NCI-H187 treated with DMSO at 0.1 percent for 48 hours (cell line): ENCODE measurements around the gene BICD2.
"Not testable (repeated sequence)": the region's sequence is repeated elsewhere in the genome, so short reads cannot be mapped to it uniquely, and the experiment has no call there.

Experiments used
- DNase-seq: peaks from one replicate; lab custom pipeline; 2025; lab: John Stamatoyannopoulos, UW

The BICD2 gene

DNA sequence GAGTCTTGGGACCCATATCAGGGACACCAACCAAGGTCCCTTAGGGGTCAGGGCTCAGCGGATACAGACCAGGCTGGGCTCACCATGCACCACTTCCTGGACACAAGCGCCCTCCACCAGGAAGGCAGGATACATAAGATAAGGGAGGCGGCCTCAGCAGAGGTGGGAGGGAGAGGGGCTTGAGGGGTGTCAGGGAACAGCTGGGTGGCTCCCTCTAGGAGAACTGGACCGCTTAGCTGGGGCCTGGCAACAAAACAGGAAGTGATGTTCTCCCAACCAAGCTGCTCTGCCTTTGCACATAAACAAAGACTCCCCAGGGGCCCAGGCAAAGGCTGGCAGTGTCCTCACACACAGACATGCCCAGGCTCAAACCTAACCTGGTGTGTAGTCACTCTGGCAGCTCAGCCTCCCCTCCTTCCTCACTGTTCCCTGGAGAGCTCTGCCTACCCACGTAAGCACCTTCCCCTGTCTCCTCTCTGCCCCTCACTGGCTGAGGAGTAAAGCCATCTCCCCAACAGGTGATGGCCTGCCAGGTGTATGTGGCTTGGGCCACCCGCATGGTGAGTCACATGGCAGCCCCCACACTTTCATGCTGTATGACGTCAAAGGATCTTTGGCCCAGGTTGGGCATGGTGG lies 5.8 kb upstream of the BICD2 start:
- no peak for DNase-seq

GRCh38 chr9:92769990-92770359 lies 5.3 kb upstream of the BICD2 start:
- no peak for DNase-seq

DNA sequence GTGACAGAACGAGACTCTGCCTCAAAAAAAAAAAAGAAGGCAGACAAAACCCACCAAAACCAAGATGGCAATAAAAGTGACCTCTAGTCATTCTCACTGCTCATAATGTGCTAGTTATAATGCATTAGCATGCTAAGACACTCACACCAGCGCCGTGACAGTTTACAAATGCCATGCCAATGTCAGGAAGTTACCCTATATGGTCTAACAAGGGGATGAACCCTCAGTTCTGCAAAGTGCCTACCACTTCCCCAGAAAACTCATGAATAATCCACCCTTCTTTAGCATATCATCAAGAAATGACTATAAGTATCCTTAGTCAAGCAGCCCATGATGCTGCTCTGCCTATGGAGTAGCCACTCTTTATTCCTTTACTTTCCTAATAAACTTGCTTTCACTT lies 4.7 kb upstream of the BICD2 start:
- no peak for DNase-seq

GRCh38 chr9:92768816-92769215 lies 4.2 kb upstream of the BICD2 start:
- not testable (repeated sequence) for DNase-seq

DNA sequence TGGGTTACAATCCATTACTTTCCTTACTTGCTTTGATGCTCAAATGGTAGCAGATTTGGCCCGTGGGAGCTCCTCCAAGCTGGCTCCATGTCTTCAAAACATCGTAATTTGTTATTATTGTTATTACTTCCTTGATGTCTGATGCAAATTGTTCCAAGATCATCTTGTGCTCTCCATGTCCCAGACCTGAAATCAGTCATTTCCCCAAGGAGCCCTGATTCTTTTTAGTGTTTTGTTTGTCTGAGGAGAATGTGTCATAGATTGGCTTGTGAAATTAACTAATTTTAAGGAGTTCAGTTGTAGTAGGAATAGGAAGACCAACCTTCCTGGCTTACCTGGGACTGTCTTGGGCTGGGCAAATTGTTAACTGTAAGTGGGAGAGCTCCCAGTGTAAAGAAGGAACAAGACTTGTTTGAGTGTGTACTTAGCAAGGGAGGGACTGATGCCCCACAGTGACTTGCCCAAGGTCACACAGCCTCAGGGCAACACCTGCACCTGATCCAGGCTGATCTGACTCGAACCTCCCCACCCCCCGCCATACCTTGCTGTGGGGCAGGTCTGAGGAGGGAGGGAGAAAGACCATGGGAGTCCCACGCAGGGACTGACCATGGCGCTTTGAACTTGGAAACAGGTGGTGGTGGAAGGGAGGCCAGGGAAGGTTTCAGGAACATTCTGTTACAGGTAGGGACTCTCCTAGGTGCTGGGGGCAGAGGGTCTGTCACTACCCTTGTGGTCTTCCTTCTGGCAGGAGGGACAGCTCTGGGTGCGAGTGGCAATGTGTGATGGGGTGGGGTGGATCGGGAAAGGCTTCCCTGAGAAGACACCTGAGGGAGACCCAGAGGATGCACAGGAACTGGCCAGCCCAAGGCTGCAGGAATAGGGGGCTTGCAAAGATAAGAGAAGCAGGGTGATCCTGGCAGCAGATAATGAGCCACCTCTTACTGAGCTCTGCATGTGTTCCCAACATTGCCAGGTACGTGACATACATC lies 2.7 kb upstream of the BICD2 start:
- no peak for DNase-seq

DNA sequence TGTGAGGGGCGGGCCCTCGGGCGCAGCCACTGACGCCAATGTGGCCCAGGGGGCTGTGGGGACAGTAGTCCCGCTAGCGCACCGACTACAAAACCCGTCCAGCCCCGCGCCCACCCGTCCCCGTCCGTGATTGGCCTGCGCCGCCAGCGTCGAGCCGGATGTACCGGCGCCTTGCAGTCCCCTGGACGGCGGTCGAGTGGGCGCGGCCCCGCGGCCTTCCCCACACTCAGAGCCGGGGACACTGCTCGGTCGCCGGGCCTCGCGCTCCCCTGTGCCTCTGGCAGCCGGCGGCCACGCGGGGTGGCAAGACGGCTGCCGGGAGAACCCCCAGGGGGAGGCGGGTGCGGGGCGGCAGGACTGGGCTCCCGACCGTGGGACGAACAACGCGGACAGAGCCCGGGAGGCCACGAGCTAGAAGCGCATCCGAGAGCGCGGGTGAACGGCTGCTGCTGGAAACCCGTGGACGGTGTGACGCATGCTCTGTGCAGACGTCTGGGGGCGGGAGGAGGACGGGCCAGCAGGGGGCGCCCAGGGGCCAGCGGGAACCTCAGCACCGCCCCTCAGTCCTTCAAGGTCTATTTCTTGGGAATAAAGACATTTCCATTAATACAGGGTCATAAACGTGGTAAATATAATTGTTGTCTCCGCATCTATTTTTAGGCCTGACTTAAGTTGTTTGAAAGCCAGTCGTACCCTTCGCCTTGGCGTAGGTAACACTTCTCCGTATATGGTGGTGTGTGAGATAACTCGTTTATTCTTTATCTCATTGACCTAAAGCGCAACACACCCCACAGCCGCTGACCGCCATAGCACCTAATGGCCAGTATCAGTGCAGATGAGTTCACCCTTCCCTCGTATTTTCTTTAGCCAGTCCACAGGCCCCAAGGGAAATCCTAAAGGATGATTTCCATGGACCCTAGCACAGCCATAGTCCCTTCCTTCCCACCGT lies 629 bp upstream of the BICD2 start:
- DNase-seq: peak; percentile 49

DNA sequence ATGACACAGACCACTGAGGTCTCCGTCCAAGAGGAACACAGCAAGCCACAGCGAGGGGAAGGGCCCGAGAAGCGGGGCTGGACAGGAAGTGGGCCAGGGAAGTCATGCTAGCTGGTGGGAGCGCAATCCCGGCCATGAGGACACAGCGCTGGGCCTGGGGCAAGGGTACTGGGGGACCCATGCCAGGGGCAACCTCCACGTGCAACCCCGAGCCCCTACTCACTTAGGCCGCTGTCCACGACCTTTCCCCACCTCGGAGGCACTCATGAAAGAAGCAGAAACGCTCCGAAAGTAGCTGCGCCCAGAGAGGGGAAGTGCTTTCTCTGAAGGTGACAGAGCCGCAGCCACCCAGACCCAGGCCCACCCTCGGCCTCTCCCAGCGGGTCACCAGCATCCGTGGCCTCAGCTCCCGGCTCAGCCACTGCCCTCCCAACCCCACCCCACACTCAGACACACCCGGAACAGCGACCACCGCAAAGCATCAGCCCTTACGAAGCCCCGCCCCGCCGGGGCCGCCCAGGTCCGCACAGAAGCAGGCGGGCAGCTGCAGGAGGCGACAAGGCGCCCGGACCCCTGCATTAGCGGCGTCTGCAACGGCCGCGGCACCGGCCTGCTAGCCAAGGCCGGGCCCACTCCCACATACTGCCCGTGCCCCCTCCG lies 782 bp downstream of the BICD2 start:
- no peak for DNase-seq

- no peak for DNase-seq
Measured at GRCh38 chr9:92762781-92763708, 1.6 kb downstream of the BICD2 start.

DNA sequence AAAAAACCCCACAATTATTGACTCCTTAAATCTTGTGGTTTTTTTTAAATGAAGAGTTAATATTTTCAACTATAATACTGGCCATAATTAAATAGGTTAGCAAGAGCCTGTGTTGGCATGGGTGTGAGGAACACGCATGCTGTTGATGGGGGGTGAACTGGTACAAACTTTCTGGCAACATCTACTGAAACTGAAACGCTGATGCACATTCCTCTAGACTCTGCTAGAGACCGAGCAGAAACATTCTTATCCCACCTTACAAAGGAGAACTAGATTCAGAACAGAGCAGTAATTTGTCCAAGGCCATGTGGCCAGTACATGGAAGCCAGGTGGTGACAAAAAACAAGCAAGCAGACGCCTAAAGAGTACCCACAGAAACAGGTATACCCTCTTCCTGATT lies 2.4 kb downstream of the BICD2 start:
- no peak for DNase-seq

GRCh38 chr9:92761686-92762085 lies 2.9 kb downstream of the BICD2 start:
- no peak for DNase-seq

DNA sequence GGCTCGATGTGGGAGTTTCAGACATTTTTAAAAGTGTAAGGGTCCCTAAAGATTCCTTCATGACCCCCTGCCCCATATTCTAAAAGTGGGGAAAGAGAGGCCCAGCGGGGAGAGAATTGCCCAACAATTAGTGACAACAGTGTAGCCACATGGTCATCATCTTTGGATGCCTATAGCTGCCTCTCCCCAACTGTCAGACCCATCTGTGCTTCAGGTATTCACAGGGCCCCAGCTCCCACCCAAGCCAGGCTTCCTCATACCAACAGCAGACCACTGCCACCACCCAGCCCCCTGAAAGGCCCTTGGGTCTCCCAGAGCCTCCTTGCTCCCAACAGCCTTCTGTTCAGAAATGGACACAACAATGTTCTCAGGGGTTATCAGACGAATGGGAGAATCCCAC lies 4.1 kb downstream of the BICD2 start:
- DNase-seq: no peak

DNA sequence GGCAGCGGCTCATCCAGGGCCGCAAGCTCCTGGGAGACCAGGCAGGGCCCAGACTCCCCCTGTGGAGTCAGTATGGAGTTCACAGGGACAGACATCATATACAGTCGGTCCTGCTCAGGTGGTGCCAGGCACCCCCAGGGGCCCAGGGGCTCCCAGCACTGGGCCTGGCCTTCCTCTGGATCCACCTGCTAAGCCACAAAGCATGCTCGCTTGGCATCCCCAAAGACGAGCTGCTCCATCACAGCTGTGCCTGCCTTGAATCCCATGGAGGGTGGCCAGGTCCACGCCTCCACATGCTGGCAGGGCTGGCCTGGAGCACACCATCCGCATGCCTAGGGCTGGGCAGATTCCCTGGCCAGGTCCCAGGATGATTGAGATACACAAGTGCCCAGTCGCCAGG lies 4.6 kb downstream of the BICD2 start:
- no peak for DNase-seq

DNA sequence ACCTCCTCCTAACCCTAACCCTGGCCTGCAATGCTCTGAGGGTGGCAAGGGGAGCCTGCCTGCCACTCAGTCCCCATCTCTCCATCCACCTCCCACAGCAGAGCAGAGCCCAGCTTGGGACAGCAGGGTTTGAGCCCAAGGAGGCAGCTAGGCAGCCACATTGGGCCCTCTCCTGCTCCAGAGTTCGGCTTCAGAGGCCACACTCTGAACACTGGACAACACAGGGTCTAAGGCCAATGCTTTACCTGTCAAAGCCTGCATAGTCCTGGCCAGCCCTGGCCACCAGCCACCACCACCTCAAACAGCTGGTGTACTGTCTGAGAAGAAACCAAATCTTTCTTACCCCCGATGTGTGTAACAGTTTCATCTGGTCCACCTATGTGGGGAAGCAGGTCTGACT lies 5.2 kb downstream of the BICD2 start:
- DNase-seq: no peak

- DNase-seq: no peak
Measured at GRCh38 chr9:92756792-92757191, 7.8 kb downstream of the BICD2 start.

DNA sequence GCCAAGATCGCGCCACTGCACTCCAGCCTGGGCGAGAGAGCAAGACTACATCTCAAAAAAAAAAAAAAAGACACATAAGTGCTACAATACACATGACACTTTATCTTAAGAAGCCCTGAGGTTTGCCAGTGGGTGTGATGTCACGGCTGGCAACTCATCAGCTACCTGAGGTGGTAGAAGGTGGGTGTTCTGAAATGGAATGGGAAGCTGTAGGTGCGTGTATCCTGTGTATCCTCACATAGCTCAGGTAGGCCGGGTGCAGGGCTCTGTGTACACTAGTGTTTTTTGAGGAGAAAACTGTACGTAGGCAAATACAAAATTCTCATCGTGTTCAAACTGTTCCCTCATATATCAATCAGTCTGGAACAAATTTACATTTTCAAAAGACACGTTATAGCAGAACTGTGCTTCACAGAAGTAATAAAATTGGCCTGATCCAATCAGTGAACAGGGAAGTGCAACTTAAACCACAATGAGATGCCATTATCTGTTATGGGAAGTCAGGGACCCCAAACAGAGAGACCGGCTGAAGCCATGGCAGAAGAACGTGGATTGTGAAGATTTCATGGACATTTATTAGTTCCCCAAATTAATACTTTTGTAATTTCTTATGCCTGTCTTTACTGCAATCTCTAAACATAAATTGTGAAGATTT lies 10.4 kb downstream of the BICD2 start:
- DNase-seq: no peak

- DNase-seq: no peak
Measured at GRCh38 chr9:92752812-92753404, 11.7 kb downstream of the BICD2 start.

DNA sequence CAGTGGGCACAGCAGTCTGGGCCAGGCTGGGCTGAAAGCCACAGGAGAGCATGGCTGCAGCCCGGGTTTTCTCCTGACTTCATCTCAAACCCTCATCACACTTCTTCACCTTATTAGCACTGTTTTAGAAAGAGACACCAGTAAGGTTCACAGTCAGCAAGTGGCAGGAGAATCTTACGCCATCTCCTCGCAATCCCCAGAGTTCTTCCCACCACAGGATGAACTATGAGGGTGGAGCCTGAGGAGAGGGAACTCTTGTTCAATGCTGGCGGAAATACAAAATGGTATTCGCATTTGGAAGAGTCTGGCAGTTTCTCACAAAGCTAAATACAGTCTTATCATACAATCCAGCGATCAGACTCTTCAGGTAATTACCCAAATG lies 14.7 kb downstream of the BICD2 start:
- DNase-seq: no peak

GRCh38 chr9:92749071-92749933 lies 15.3 kb downstream of the BICD2 start:
- DNase-seq: no peak

DNA sequence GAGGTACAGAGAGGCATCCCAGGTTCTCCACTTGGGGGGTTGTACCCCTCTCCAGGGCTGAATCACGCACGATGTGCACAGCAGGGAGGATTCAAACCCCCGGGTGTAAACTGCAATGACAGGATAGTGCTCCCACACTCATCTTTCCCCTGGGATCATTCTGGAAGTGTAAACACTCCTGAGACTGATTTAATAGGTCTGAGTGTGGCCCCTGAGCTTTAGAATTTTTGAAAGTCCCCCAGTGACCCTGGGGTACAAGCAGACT lies 16.5 kb downstream of the BICD2 start:
- DNase-seq: no peak
